ENCODE results near the gene ATP6V0C. TPM values are rescaled to one million over a fixed set of nuclear protein-coding genes. Genes with fewer than 3 reads are reported as not detected.
A peak's percentile ranks its signal among the peaks of the same experiment; 100 is the strongest.
"Not testable (repeated sequence)": the region's sequence is repeated elsewhere in the genome, so short reads cannot be mapped to it uniquely, and the experiment has no call there.

Gene ATP6V0C
- total RNA-seq, 1 experiment from 2014 or later: 30.2 TPM

- H3K79me2 ChIP-seq (ENCODE audit: low read length): no peaks in the 10 kb centered on the region
- no peak overlapping the region for H3K27ac ChIP-seq (ENCODE audit: low read length)
- H2AFZ ChIP-seq (ENCODE audit: low read length): no peak overlapping the region
- H3K9ac ChIP-seq (ENCODE audit: low read length): no peak overlapping the region
- H3K36me3 ChIP-seq (ENCODE audit: insufficient read depth, low read length): no peaks in the 10 kb centered on the region
- H3K4me2 ChIP-seq (ENCODE audit: low read depth, low read length, poor library complexity, severe bottlenecking): no peak overlapping the region
- no peaks in the 10 kb centered on the region for H3K9me2 ChIP-seq (replicated peaks; ENCODE audit: insufficient read depth, low read length)
- no peak for DNase-seq
- H3K4me3 ChIP-seq (ENCODE audit: low read length): no peak overlapping the region
- no peaks in the 10 kb centered on the region for H3K27me3 ChIP-seq (ENCODE audit: low read length)
- no peaks in the 10 kb centered on the region for H3K9me3 ChIP-seq (ENCODE audit: low read length)
- peaks cover 21% of the 10 kb centered on the region for H3K4me1 ChIP-seq (ENCODE audit: low read length)
- H4K20me1 ChIP-seq (ENCODE audit: insufficient read depth, low read depth, low read length): no peaks in the 10 kb centered on the region
These were observed 16.3 kb downstream of the ATP6V0C start for GRCh38 chr16:2529961-2530628.

GRCh38 chr16:2530629-2531318 is 17.0 kb downstream of the ATP6V0C start:
- Histone ChIP-seq H3K27ac (ENCODE audit: low read length) (peak overlapping the region; percentile 41; the same call in 1 of the 2 replicates), H3K9me2 (replicated peaks; ENCODE audit: insufficient read depth, low read length) (no peaks in the 10 kb centered on the region), H3K9ac (ENCODE audit: low read length) (peak overlapping the region; percentile 73)

GRCh38 chr16:2531371-2531695 is 17.6 kb downstream of the ATP6V0C start, which contains the start of gene CEMP1:
Gene CEMP1, minus strand, starts transcription at chr16:2531408. Its CDS starts 335 bp downstream, at chr16:2531073.
- H3K9me3 ChIP-seq (ENCODE audit: low read length): no peaks in the 10 kb centered on the region
- H3K4me1 ChIP-seq (ENCODE audit: low read length): peaks cover 21% of the 10 kb centered on the region
- H3K4me2 ChIP-seq (ENCODE audit: low read depth, low read length, poor library complexity, severe bottlenecking): peak within 1 kb of the TSS; percentile 98
- H3K9me2 ChIP-seq (replicated peaks; ENCODE audit: insufficient read depth, low read length): no peaks in the 10 kb centered on the region
- peak within 1 kb of the TSS; percentile 83 for H3K9ac ChIP-seq (ENCODE audit: low read length)
- peak within 1 kb of the TSS; percentile 72; the same call in 1 of the 2 replicates for H2AFZ ChIP-seq (ENCODE audit: low read length)
- H3K27ac ChIP-seq (ENCODE audit: low read length): peak within 1 kb of the TSS; percentile 84
- no peaks in the 10 kb centered on the region for H3K27me3 ChIP-seq (ENCODE audit: low read length)
- H3K36me3 ChIP-seq (ENCODE audit: insufficient read depth, low read length): no peaks in the 10 kb centered on the region
- no peaks in the 10 kb centered on the region for H3K79me2 ChIP-seq (ENCODE audit: low read length)
- H4K20me1 ChIP-seq (ENCODE audit: insufficient read depth, low read depth, low read length): no peaks in the 10 kb centered on the region
- no peak for DNase-seq
- peak within 1 kb of the TSS; percentile 80 for H3K4me3 ChIP-seq (ENCODE audit: low read length)

More at GRCh38 chr16:2530629-2531318, 17.0 kb downstream of the ATP6V0C start:
- peaks cover 21% of the 10 kb centered on the region for H3K4me1 ChIP-seq (ENCODE audit: low read length)
- H3K27me3 ChIP-seq (ENCODE audit: low read length): no peaks in the 10 kb centered on the region
- DNase-seq: no peak
- H3K9me3 ChIP-seq (ENCODE audit: low read length): no peaks in the 10 kb centered on the region
- H3K79me2 ChIP-seq (ENCODE audit: low read length): no peaks in the 10 kb centered on the region
- peak overlapping the region; percentile 98 for H3K4me2 ChIP-seq (ENCODE audit: low read depth, low read length, poor library complexity, severe bottlenecking)
- no peak overlapping the region for H3K4me3 ChIP-seq (ENCODE audit: low read length)
- no peak overlapping the region for H2AFZ ChIP-seq (ENCODE audit: low read length)
- H4K20me1 ChIP-seq (ENCODE audit: insufficient read depth, low read depth, low read length): no peaks in the 10 kb centered on the region
- H3K36me3 ChIP-seq (ENCODE audit: insufficient read depth, low read length): no peaks in the 10 kb centered on the region

GRCh38 chr16:2531696-2532493 is 18.1 kb downstream of the ATP6V0C start:
- H3K9me3 ChIP-seq (ENCODE audit: low read length): no peaks in the 10 kb centered on the region
- H3K36me3 ChIP-seq (ENCODE audit: insufficient read depth, low read length): no peaks in the 10 kb centered on the region
- peak overlapping the region; percentile 72; the same call in 1 of the 2 replicates for H2AFZ ChIP-seq (ENCODE audit: low read length)
- H4K20me1 ChIP-seq (ENCODE audit: insufficient read depth, low read depth, low read length): no peaks in the 10 kb centered on the region
- peaks cover 22% of the 10 kb centered on the region for H3K4me1 ChIP-seq (ENCODE audit: low read length)
- H3K79me2 ChIP-seq (ENCODE audit: low read length): no peaks in the 10 kb centered on the region
- no peaks in the 10 kb centered on the region for H3K9me2 ChIP-seq (replicated peaks; ENCODE audit: insufficient read depth, low read length)
- peak overlapping the region; percentile 84 for H3K27ac ChIP-seq (ENCODE audit: low read length)
- H3K4me2 ChIP-seq (ENCODE audit: low read depth, low read length, poor library complexity, severe bottlenecking): peak overlapping the region; percentile 98
- H3K9ac ChIP-seq (ENCODE audit: low read length): peak overlapping the region; percentile 83
- peak overlapping the region; percentile 80 for H3K4me3 ChIP-seq (ENCODE audit: low read length)
- peak; percentile 99 for DNase-seq
- H3K27me3 ChIP-seq (ENCODE audit: low read length): no peaks in the 10 kb centered on the region

- peak overlapping the region; percentile 83 for H3K9ac ChIP-seq (ENCODE audit: low read length)
These were observed 18.9 kb downstream of the ATP6V0C start for GRCh38 chr16:2532494-2533141.

GRCh38 chr16:2533142-2533755 is 19.5 kb downstream of the ATP6V0C start:
- Histone ChIP-seq H3K4me2 (ENCODE audit: low read depth, low read length, poor library complexity, severe bottlenecking) (peak overlapping the region; percentile 98), H3K4me3 (ENCODE audit: low read length) (peak overlapping the region; percentile 80), H3K4me1 (ENCODE audit: low read length) (peaks cover 27% of the 10 kb centered on the region), H3K27ac (ENCODE audit: low read length) (peak overlapping the region; percentile 84), H3K9ac (ENCODE audit: low read length) (peak overlapping the region; percentile 83), H2AFZ (ENCODE audit: low read length) (0 out of 2 replicates have a peak overlapping the region, but pooled peaks have one; percentile 72)
- H3K79me2 ChIP-seq (ENCODE audit: low read length); H3K9me2 ChIP-seq (replicated peaks; ENCODE audit: insufficient read depth, low read length); H3K9me3 ChIP-seq (ENCODE audit: low read length); H3K27me3 ChIP-seq (ENCODE audit: low read length); DNase-seq; H4K20me1 ChIP-seq (ENCODE audit: insufficient read depth, low read depth, low read length); H3K36me3 ChIP-seq (ENCODE audit: insufficient read depth, low read length): not testable (repeated sequence)

More at GRCh38 chr16:2532494-2533141, 18.9 kb downstream of the ATP6V0C start:
- Histone ChIP-seq H3K9me2 (replicated peaks; ENCODE audit: insufficient read depth, low read length) (no peaks in the 10 kb centered on the region), H3K4me2 (ENCODE audit: low read depth, low read length, poor library complexity, severe bottlenecking) (peak overlapping the region; percentile 98), H3K36me3 (ENCODE audit: insufficient read depth, low read length) (no peaks in the 10 kb centered on the region), H3K4me3 (ENCODE audit: low read length) (peak overlapping the region; percentile 80), H3K9me3 (ENCODE audit: low read length) (no peaks in the 10 kb centered on the region), H2AFZ (ENCODE audit: low read length) (peak overlapping the region; percentile 72; the same call in 1 of the 2 replicates), H4K20me1 (ENCODE audit: insufficient read depth, low read depth, low read length) (no peaks in the 10 kb centered on the region), H3K27ac (ENCODE audit: low read length) (peak overlapping the region; percentile 84), H3K27me3 (ENCODE audit: low read length) (no peaks in the 10 kb centered on the region), H3K79me2 (ENCODE audit: low read length) (no peaks in the 10 kb centered on the region), H3K4me1 (ENCODE audit: low read length) (peaks cover 27% of the 10 kb centered on the region)
- peak; percentile 79 for DNase-seq

GRCh38 chr16:2533912-2534311 is 20.2 kb downstream of the ATP6V0C start:
- H3K79me2 ChIP-seq (ENCODE audit: low read length): peaks cover 5% of the 10 kb centered on the region
- H3K4me2 ChIP-seq (ENCODE audit: low read depth, low read length, poor library complexity, severe bottlenecking): no peak overlapping the region
- no peak for DNase-seq
- H3K4me3 ChIP-seq (ENCODE audit: low read length): no peak overlapping the region
- H3K27ac ChIP-seq (ENCODE audit: low read length): no peak overlapping the region
- no peaks in the 10 kb centered on the region for H3K27me3 ChIP-seq (ENCODE audit: low read length)
- no peaks in the 10 kb centered on the region for H3K36me3 ChIP-seq (ENCODE audit: insufficient read depth, low read length)
- no peaks in the 10 kb centered on the region for H3K9me2 ChIP-seq (replicated peaks; ENCODE audit: insufficient read depth, low read length)
- no peaks in the 10 kb centered on the region for H3K9me3 ChIP-seq (ENCODE audit: low read length)
- H4K20me1 ChIP-seq (ENCODE audit: insufficient read depth, low read depth, low read length): no peaks in the 10 kb centered on the region
- no peak overlapping the region for H3K9ac ChIP-seq (ENCODE audit: low read length)
- peaks cover 30% of the 10 kb centered on the region for H3K4me1 ChIP-seq (ENCODE audit: low read length)
- H2AFZ ChIP-seq (ENCODE audit: low read length): no peak overlapping the region
